HG03159 (cell line): ENCODE measurements around the gene HOXA2.

Experiments used
- ATAC-seq: cut with Tn5 transposase; IDR thresholded peaks from one replicate; pipeline ENCODE4 v1.9.1; 2021; ENCODE audit warnings: mild to moderate bottlenecking, moderate library complexity; ENCODE audit not compliant: unreplicated experiment

HOXA2 gene

DNA sequence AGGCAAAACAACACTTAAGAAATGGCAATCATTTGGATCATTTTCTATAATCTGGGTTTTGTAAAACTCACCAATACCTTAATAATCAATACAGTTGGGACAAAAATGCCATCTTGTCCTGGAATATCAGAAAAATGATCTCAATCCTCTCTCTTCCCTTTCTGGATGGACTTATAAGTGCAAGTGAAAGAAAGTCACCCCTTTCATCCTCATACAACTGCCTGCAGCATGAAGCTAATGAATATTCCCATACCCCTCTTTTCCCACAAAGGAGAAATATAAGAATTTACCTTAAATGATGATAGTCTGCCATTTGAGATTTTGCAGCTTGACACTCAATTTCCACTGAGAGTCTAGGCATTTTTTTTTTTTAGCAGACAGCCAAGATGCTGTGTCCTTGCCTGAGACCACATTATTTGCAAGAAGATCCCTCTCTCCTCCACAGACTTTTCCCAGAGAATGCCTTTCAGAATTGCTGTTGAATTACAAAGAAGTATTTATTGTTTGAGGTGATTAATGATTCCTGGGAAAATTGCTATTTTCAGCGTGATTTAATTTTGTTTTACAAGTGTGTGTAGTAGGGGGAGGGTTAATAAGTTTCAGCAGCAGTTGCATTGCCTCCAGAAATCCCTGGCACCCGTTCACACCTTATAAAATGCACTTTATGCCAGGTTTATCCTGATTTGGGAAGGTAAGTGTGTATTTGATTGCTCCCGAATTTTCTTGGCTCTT is 24.3 kb upstream of the HOXA2 start:
- ATAC-seq: no peak

DNA sequence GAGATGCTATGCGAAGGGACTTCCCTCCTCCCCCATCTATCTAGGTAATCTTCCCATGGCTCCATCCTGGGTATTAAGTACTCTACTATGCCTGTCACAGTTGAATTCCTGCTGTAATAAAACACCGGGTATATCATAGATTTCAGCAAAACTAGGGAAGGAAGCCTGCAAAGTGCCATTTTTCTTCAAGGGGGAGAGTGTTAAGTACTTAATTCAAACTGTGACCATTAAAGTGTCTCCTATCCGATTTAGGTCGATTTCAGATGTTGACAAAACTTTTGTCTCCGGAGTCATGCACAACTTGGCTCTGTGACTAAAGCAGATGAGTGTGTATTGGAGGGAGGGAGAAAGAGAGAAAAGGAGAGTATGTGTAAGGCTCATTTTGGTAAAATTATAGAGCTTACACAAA is 23.5 kb upstream of the HOXA2 start:
- ATAC-seq: no peak

DNA sequence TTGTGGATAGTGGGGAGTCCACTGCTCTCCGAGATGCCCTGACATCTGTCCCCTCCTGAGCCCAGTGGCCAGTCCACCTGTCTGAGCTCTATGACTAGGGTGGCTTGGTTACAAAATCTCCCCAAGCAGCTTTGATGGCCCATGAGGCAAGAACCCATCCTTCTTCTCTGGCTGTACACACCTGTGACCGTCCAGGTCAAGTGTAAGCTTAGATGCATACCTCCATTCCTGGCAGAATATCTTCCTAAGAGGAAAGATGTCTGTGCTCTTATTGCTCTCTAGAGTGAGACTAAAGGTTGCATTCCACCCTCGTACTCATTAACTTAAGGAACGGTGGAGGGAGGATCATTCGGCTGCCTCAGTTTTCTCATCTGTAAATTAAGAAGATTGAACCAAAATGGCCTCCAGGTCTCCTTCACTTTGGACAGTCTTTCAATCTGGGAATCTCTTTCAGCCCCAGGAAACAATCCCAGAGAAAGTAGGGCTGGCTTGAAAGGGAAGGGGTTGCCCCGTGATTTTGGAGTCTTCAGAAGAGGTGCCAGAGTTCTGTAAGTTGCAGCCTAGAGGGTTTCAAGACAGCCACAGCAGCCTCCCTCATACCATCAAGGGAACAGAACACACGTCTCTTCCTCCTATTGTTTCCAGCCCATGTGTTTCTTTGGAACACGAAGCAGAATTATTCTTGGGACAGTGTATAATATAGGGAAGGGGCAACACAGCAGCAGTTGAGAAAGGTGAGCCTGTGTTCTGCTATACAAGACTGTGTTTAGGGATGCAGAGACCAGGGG is 22.6 kb upstream of the HOXA2 start:
- no peak for ATAC-seq

DNA sequence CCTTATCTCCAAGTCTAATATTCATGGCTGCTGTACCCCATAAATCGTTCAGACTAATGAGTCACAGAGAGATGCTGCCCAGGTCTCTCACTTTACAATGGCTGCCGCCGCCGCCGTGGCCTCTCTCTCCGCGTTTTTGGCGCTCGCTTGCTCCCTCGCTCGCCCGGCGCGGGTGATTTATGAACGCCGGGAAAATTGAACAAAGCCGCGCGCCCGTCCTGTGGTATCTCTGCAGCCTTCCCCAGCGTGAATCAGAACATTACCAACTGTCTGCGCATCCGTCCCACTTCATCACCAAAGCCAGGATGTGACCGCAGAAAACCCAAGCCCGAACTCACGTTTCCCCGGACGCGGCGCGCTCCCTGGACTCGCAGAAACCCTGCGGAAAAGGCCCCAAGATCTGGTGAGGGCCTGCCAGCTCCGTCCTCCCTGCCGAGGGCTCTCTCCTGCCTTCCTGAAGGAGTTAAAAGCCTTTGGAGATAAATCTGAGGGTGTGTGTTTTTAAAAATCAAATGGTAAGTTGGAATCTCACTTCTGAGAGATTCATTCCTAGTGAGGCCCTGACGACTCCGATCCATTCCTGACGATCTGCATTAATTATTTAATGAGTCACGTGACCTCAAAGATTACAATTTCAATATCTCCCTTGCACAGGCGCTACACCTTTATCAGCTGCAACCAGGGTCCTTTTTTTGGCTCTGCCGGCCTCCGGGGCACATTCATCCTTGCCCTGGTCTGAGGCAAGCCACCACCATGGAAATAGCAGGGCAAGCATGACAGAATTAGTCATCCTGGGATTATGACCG is 21.8 kb upstream of the HOXA2 start:
- no peak for ATAC-seq

DNA sequence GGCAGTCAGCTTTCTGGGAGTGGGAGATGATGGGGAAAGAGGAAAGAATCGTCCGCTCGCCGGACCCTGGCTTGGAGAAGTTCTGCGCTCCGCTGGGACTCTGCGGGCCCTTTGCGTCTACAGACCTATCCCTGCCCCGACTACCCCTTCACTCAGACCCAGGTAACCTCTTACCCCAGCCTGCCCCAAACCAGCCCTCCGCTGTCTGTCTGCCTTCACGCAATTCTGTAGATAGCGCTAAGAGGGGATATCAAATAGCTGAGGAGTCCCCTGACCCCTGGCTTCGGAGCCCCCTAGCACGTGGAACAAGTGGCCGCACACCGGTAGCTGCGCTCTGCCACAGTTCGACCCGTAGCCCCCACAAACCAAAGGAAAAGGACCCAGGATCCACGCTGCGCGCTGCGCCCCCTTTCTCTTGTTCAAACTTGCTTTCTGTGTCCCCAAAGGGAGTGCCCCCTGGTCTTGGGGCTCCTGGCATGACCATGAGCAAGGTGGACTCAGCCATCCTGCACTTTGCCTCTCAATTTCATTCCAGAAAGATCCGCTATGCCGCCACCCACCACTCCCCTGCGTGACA is 21.1 kb upstream of the HOXA2 start:
- no peak for ATAC-seq

DNA sequence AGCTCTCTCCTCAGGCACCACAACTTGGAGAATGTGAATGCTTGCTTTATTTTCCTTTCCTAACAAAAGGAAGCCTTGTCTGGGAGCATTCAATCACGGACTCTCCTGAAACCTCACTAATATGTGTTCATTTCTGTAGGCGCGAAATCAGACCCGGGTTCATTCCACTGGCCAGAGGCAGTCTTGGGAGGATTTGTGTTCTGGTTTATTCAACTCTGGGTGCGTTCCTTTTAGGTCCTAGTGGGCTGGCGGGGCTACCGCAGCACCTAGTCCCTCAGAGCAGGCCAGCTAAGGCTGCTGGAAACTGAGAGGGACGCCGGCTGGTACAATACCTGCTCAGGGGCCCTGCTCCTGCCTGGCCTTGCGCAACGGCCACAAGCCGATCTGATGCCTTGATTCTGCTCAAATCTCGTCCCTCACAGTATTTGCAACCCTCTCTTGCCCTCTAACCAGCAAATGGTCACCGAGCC is 20.6 kb upstream of the HOXA2 start:
- no peak for ATAC-seq

DNA sequence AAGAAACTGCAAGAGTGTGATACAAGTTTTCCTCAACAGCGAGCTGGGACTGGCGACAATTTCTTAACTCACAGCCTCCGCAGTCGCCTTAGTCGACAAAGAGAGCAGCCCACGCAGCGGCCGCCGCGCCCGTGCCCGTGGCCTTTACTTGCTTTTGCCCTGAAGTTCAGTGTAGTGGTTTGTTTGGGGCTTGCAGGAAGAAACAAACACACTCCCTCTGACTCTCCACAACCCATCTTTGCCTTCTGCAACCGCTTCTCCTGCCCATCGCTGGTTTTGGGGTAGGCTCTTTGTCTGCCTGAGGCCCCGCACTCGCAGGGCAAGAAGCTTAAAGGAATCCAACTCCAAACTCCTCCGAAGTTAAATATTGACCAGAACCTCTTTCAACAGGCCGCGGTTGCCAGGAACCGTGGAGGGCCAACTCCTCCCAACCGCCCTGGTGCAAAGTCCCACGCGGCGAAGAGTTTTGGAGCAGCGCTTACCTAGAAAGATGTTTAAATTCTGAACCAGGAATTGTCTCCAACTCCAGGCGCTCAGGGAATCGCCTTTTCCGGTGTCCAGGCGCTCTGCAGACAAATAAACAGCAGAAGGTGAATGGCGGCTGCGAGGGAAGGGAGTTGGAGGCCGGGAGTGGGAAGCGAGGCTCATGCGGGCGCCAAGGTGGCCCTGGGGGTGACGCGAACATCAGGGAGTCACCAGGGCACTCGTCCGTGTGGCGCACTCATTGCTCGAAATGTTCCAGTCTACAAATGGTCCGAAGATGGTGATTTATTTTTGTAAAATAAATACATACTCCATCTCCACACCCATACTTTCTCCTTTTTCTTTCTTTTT is 19.8 kb upstream of the HOXA2 start:
- no peak for ATAC-seq

DNA sequence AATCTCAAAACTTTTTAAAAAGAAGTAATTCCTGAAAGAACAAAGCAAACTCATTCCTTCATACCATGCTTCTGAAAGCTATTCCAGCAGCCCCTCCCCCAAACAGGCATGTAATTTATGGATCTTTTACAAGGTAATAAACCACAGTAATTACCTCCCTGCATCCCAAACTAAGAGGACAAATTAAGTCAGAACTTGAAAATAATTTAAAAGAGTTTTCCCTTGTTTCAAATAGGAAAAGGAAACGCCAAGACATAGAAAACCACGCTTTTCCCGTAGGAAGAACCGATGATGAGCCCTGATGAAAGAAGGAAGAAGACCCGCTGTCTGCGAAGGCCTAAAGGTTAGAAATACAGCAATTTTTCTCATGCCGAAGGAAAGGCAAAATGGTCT is 19.2 kb upstream of the HOXA2 start:
- ATAC-seq: no peak

DNA sequence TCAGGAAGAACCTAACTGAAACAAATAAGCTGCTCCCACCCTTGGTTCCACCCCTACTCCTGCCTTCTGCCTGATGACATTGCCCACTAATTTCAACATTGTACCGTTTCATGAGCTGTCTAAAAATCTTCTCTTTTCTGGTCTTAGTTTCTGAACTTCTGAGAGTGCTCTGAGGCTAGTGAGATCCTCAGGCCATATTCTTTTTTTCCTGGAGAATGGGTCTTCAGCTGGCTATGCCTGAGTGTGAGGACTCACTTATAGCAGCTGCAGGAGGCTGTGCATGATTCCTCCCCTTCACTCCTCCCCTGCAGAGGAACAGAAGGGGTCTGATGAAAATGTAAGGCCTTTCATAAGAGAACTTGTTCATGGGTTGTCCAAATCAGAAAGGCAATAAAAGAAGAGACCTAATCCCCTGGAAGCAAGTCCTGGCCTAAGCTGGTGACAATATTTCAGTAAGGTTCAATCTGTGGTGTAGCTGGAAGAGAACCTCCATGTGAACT is 17.0 kb upstream of the HOXA2 start:
- no peak for ATAC-seq

DNA sequence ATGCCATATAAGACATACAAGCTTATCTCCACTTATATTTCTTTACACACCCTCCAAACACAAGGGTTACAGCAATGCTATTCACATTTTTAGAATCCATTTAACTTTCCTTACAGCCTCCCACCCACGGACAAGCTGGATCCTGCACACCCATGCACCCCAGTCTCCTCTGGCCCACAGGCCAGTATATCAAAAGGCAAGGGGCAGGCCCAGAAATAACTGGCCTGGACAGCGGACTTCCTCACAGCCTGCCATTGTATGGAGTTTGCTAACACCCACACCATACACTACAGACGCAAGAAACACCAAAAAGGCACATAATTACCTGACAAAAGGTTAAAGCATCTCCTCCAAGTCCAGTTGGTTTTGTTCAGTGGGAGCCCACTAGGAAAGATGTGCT is 16.1 kb upstream of the HOXA2 start:
- ATAC-seq: no peak

DNA sequence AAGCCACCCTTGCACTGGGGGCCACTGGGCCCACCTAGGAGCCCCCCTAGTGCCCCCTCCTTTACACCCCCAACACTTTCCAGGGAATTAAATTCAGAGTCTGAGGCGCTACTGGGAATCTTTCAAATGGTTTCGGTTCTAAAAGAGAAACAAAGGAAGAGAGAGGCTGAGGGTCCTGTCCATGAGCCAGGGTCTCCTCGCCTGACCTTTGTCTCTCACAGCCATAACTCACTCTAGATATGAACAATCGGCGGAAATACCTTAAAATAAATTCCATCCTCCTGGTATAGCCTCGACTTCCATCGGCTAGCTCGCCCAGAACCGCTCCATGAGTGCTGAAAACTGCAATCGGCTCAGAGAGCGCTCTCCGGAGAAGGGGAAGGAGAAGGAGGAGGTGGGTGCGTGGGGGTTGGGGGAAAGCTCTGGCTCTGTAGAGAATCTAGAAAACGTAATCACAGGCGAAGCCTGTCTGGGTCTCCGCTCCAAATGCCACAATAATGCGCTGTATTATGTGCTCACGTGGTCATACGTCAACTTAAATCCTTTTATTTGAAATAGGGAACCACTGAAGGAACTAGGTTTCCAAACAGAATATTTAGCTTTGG is 15.5 kb upstream of the HOXA2 start:
- ATAC-seq: no peak

DNA sequence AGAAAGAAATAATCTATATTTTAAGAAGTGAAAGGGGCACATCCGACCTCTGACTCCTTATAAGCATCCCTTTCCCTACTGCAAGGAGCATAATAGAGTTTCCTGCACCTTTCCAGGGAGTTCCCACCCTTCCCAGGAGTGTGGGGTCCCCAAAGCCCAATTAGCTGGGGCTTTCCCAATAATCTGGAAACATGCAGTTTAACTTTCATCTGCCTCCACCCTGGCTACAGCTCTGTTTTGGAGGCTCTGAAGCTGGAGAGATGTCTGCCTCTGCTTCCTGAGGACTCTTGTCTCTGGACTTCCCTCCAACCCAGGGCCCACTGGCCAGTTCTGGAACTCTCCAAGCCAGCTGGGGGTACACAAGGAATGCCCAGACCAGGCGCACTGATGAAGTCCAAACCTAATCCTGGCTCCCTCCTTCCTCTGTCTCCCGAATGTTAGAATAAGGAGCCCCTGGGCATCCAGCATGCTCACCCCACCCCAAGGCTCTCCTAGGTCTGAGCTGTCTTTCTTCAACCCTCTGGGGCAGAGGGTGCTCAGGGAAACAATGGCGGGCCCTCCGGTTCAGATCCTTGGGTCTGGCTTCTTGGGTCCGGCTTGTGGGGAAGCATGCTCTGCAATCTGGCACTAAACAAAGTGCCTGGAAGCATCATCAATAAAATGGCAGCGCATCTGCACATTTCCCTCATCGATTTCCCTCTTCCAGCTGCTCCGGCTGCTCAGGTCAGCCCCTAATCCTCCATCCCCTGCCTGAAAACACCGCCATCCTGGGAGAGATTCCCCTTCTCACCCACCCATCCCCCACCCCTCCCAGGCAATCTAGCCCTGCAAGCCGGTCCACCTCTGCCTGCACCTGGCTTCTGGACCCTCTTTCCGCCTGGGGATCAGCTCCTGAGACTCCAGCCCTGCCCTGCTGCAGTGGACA is 14.7 kb upstream of the HOXA2 start:
- no peak for ATAC-seq

DNA sequence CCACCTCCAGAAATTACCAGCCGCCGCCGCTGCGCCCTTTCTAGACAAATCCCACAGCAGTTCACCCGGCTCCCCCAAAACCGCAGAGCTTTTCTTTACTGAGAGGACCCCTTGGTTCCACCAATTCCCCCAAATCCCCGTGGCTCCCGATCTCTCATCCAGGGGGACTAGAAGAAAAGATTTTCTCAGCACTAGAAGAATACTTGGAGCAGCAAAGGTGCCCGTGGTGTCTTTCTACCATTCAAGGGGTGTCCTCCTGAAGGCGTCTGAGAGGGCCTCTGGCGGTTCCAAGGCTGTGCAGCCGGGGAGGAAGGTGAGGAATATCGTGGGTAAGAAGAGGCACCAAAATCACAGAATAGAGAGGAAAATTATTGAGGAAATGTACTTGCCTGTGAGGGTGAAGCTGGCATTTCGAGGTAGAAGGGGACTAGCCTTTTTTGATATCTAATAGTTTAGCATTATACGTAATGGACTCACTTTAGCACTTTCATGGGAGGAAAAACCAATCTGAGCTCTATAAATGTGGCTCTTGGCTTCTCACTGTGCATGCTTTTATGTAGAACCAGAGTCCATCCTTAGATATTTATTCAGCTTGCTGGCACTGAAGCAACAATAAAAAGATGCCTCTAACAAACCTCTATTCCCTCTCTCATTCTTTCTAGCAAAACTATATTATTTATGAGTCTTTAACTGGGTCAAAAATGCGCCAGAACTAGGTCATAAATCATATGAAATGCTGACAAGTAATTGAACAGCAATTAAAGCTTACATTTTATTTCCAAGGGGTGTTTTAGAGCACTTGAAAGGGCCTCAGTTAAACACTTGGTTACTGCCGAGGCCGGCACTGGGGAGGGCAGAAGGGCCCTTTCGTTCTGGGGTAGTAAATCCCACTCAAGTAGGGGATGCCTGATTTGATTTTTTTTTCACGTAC is 13.8 kb upstream of the HOXA2 start:
- ATAC-seq: no peak

DNA sequence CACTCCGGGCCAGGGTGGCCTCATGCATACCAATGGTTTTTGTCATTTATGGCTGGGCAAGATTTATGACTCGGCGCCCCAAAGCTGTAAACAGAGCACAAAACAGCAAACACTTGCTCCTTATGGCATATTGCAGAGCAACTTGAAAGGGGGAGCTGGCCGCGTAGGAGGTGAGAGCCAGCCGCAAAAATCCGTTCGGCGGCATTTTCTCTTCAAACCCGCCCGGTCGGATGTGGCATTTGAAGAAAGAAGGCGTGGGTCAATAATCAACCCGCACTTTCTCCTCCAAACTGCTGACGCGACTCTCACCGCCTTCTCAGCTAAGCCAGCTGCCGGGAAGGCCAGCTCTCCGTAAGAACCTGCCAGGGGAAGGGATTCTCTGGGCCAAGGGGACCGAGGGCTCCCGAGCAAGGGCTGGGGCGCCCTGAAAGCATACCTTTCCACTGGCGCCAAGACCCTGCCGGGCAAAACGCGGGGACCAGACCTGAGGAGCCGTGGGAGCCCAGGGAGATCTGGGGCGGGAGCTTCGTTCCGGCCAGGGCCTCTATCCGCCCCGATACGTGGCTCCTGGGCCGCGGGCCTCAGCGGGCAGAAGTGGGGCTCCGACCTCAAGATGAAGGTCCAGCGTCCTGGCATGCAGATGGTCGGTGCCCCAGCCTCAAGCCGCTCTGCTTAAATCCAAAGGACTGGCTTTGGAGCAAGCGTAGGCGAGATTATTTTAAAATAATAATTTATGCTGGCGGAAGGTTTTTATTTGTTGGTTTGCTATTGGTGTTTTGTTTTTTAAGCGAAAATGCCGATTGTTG is 12.9 kb upstream of the HOXA2 start:
- no peak for ATAC-seq

DNA sequence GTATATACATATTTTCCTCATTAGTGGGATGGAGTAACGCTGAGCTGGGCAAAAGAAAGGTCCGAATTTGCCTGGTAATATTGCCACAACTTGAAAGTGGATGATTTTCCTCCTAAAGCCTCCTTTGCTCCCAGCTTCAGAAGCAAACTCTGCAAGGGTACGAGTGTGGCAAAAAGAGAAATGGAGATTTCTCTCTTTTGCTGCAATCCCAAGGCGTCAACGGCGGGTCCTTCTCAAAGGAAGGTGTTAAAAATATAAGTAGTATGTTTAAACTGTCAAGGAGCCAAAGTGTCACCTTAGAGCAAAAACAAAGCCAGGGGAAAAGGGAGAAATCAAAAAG is 12.4 kb upstream of the HOXA2 start:
- ATAC-seq: no peak

DNA sequence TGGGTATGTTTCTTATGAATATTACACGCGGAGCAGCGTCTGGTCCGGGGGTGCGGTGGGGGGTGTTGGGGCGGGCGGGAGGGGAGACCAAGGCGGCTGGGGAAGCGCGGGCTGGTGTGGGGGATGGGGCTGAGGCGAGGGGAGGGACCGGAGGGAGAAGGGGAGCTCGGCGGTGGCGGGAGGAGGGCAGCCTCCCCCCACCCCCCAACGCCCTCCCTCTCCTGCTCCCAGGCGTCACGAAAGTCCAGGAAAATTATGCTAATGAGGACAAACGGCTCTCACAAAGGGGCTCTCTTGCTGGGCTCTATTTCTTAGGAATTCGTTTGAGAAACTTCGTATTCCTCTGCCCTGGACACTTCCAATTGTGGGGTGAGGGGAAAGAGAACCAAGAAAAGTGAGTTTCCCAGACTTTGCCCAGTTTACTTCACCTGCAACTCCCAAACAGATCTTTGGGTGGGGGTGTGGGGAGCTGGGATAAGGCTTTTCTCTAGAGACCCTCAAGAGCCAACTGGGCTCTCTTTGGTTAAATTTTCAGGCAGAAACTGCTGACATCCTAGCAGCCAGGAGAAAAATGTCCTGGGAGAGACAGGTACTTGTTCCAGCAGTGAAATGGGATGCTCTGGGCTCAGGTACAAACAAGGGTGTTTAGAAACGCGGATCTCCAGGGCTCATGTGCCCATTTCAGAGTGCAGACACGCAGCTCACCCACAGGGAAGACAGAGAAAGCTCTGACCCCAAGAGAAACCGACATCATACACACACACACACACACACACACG is 11.7 kb upstream of the HOXA2 start:
- no peak for ATAC-seq
